GM19438 (cell line): ENCODE results near the gene LRMDA.

ENCODE experiments used
- ATAC-seq: cut with Tn5 transposase; IDR thresholded peaks from one replicate; pipeline ENCODE4 v1.9.1; 2021; ENCODE audit warnings: low read depth; ENCODE audit not compliant: unreplicated experiment

LRMDA gene

GRCh38 chr10:75999515-76000209 is 568.2 kb downstream of the LRMDA start:
- no peak for ATAC-seq

GRCh38 chr10:76000550-76000949 is 569.1 kb downstream of the LRMDA start:
- ATAC-seq = no peak

GRCh38 chr10:76001019-76001418 is 569.6 kb downstream of the LRMDA start:
- no peak for ATAC-seq

- ATAC-seq = no peak
Observed at GRCh38 chr10:76001461-76001860, 570.0 kb downstream of the LRMDA start.

DNA sequence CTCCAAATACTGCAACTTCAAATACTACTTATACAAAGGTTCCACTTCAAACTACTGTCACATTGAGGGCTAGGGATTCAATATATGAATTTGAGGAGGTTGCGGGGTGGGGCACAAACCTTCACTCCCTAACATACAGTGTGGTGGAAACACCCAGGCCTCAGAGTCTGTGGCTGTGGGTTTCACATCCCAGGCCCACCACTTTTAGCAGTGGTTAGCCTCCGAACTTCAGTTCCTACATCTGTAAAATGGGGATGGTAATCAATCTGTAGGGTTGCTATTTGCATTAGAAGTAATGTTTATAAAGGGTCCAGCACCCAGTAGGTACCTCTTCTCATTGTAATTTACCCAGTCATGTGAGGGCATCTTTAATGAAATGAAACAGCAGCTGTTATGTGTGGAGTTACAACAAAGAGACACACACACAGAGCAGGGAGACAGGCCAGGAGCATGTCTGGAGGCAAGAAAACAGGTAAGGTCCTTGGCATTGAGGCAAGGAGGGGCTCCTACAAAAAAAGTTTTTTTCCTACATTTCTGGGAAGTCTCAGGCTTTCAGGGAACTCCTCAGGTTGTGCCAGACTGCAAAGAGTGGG is 570.9 kb downstream of the LRMDA start:
- ATAC-seq = no peak

- no peak for ATAC-seq
Observed at GRCh38 chr10:76007667-76008181, 576.3 kb downstream of the LRMDA start.

- no peak for ATAC-seq
Observed at GRCh38 chr10:76009531-76009930, 578.1 kb downstream of the LRMDA start.

DNA sequence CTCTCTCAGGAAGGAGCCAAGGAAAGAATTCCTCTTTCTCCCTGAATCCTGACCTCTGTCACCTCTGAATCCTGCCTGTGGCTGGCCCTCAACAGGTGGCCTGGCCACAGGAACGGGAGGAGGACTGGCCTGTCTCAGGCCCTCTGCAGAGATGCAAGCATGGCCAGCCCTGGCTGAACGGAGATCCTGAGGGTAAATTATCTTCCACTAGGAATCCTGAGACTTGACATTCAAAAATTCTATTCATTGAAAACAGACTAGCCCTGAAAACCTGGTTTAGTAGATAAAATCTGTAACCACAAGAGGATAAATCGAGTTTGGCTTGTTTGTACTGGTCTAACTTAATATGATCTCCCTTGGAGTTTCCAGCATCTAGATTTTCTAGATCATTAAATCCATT is 579.3 kb downstream of the LRMDA start:
- no peak for ATAC-seq

- no peak for ATAC-seq
Observed at GRCh38 chr10:76012716-76013327, 581.4 kb downstream of the LRMDA start.

DNA sequence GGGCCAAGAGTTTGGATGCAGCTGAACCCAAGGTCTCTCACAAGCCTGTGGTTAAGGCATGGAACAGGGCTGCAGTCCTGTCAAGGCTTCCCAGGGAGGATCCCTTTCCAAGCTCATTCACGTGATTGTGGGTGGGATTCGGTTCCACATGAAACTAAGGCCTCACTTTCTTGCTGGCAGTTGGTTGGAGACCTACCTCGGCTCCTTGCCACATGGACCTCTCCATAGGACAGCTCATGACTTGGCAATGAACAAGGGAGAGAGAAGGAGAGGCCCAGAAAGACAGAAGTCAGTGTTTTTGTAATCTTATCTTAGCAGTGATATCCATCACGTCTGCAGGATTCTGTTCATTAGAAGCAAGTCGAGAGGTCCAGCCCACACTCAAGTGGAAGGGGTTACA is 583.8 kb downstream of the LRMDA start:
- ATAC-seq = no peak

DNA sequence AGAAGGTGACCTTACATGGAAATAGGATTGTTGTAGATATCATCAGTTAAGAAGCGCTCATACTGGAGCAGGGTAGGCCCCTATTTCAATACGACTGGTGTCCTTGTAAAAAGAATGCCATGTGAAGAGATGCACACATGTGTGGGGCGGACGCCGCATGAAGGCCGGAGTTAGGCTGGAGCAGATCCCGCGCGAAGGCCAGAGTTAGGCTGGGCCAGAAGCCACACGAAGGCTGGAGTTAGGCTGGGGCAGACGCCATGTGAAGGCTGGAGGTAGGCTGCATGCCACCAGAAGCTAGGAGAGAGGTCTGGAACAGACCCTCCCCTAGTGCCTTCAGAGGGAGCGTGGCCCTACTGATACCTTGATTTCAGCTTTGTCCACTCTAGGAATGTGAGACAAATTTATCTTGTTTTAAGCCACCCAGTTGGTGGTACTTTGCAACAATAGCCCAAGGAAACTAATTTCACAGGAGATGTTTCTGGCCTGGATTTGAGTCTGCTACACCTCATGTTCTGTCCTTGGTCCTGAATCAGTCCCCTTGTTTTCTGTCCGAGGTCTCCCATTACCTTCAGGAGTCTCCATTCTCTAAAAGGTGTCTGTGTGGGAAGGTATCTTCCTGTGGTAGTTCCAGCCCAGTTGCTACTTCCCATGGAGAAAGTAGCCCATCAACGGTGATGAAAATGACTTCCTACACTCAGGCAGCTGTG is 585.8 kb downstream of the LRMDA start:
- ATAC-seq = no peak

- ATAC-seq = no peak
Observed at GRCh38 chr10:76017733-76018433, 586.5 kb downstream of the LRMDA start.

GRCh38 chr10:76020630-76021029 is 589.2 kb downstream of the LRMDA start:
- no peak for ATAC-seq

DNA sequence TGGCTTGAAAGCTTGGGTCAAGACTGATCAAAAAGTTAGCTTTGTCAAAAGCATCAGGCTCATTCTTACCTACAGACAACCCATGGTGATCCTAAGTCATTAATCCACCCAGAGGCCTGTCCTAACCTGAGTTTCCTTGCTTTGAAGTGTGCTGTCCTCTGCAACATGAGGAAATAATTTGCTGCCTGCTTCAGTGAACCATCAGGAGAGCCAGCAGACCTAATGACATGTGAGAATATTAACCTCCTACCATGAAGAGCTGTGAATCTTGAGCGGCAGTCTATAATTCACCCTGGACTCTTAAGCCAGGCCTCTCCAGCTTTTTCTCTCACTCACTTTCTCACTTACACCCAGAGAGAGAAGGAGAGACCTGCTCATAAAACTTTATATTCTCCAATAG is 590.0 kb downstream of the LRMDA start:
- no peak for ATAC-seq

- no peak for ATAC-seq
Observed at GRCh38 chr10:76022366-76022765, 590.9 kb downstream of the LRMDA start.

- no peak for ATAC-seq
Observed at GRCh38 chr10:76023007-76023406, 591.6 kb downstream of the LRMDA start.

DNA sequence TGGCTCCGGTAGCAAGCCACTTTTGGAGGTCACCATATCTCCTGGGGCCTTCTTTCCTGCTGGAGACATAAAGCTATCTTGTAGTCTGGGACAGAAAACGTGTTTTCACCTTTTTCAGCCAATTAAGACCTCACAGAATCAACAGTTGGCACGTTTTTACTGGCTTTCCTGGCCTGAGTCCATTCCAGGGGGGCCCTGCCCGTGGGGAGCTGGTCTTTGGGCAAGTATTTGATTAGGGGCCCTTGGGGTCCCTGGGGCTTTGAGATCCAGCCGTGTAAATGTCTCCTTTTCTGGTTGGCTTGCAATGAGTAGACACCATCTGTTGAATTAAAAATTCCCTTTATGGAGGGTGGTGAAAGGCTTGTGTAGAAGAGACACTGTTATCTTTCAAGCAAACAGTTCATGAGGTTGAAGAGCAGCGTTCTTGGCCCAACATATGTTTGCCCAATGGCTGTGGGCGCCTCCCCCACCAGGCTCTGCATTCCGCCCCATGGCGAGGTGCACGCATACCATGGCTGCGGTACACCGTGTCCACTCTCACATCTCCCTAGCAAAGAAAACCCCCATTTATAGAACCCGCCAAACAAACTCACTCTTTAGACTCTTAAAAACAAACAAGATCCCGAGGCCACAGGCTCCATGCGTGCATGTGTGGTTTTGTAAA is 593.2 kb downstream of the LRMDA start:
- ATAC-seq = no peak

- ATAC-seq = no peak
Observed at GRCh38 chr10:76025124-76025477, 593.7 kb downstream of the LRMDA start.

- ATAC-seq = no peak
Observed at GRCh38 chr10:76026176-76026771, 594.9 kb downstream of the LRMDA start.

DNA sequence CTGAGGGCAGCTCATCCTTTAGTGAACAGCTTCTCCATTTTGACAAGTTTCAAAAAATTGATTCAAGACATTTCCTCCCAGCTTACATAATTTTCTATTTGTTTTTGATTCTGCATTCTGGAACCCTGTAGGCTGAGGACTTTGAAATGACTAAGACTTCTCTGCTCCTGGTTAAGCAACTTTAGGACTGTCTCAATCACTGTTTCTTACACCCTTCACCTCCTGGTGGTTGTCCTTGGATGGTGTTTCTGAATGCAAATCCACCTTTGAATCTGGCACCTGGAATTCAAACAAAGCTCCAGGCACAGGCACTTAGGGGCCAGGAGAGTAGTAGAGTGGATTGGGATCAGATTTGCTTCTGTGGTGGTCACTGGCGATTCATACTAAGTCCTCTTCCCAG is 595.5 kb downstream of the LRMDA start:
- no peak for ATAC-seq
